ENCODE data around the gene DNAJB5.

DNAJB5 gene

GRCh38 chr9:35027374-35027773 lies 37.8 kb downstream of the DNAJB5 start:
- Histone ChIP-seq H2AFZ (ENCODE audit: low read depth, low read length) (no peak overlapping the region), H3K9me3 (ENCODE audit: insufficient read depth, low read length) (no peaks in the 10 kb centered on the region), H3K4me3 (ENCODE audit: low read length) (no peak overlapping the region), H4K20me1 (ENCODE audit: insufficient read depth, low read length) (no peaks in the 10 kb centered on the region), H3K27me3 (ENCODE audit: low read depth, low read length) (no peaks in the 10 kb centered on the region), H3K27ac (ENCODE audit: low read length) (no peak overlapping the region), H3K4me1 (ENCODE audit: low read length) (peaks cover 17% of the 10 kb centered on the region), H3K79me2 (ENCODE audit: low read length) (no peaks in the 10 kb centered on the region), H3K4me2 (ENCODE audit: low read length) (no peak overlapping the region), H3K36me3 (replicated peaks; ENCODE audit: low read depth, low read length) (peaks cover 3% of the 10 kb centered on the region), H3K9ac (ENCODE audit: low read length) (no peak overlapping the region)
- TF ChIP-seq, protein P1, sequence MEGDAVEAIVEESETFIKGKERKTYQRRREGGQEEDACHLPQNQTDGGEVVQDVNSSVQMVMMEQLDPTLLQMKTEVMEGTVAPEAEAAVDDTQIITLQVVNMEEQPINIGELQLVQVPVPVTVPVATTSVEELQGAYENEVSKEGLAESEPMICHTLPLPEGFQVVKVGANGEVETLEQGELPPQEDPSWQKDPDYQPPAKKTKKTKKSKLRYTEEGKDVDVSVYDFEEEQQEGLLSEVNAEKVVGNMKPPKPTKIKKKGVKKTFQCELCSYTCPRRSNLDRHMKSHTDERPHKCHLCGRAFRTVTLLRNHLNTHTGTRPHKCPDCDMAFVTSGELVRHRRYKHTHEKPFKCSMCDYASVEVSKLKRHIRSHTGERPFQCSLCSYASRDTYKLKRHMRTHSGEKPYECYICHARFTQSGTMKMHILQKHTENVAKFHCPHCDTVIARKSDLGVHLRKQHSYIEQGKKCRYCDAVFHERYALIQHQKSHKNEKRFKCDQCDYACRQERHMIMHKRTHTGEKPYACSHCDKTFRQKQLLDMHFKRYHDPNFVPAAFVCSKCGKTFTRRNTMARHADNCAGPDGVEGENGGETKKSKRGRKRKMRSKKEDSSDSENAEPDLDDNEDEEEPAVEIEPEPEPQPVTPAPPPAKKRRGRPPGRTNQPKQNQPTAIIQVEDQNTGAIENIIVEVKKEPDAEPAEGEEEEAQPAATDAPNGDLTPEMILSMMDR (IDR thresholded peaks at IDR 0.05; ENCODE audit: low read depth, low read length) = no peak
- no peak for TF ChIP-seq EZH2phosphoT487 (IDR thresholded peaks at IDR 0.05; ENCODE audit: low read depth)

GRCh38 chr9:35027860-35028259 lies 38.3 kb downstream of the DNAJB5 start:
- Histone ChIP-seq H3K79me2 (ENCODE audit: low read length) (no peaks in the 10 kb centered on the region), H3K9me3 (ENCODE audit: insufficient read depth, low read length) (no peaks in the 10 kb centered on the region), H3K36me3 (replicated peaks; ENCODE audit: low read depth, low read length) (peaks cover 3% of the 10 kb centered on the region), H3K4me1 (ENCODE audit: low read length) (peaks cover 13% of the 10 kb centered on the region), H3K4me3 (ENCODE audit: low read length) (no peak overlapping the region), H3K4me2 (ENCODE audit: low read length) (no peak overlapping the region), H3K9ac (ENCODE audit: low read length) (no peak overlapping the region), H2AFZ (ENCODE audit: low read depth, low read length) (no peak overlapping the region), H4K20me1 (ENCODE audit: insufficient read depth, low read length) (no peaks in the 10 kb centered on the region), H3K27me3 (ENCODE audit: low read depth, low read length) (no peaks in the 10 kb centered on the region), H3K27ac (ENCODE audit: low read length) (no peak overlapping the region)
- TF ChIP-seq EZH2phosphoT487 (IDR thresholded peaks at IDR 0.05; ENCODE audit: low read depth) = no peak
- TF ChIP-seq, protein P1 (IDR thresholded peaks at IDR 0.05; ENCODE audit: low read depth, low read length) = no peak

DNA sequence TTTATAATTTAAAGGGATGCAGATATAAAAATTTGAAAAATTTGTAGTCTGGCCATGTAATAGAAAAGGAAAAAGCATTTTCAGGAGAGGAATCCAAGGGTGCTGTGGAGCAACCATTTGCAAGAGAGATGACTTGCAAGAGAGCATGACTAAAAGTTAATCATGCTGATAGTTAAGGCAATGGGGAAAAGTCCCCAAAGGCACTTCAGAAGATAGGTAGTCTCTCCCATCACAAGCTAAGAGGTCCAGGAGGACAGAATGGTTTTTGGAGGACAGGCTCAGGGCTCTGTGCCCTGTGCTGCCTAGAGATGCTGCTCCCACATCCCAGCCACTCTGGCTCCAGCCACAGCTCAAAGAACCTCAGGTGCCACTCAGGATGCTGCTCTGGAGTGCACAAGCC lies 38.8 kb downstream of the DNAJB5 start:
- H3K4me3 ChIP-seq (ENCODE audit: low read length) = no peak overlapping the region
- no peak overlapping the region for H3K4me2 ChIP-seq (ENCODE audit: low read length)
- no peaks in the 10 kb centered on the region for H4K20me1 ChIP-seq (ENCODE audit: insufficient read depth, low read length)
- H3K27ac ChIP-seq (ENCODE audit: low read length) = no peak overlapping the region
- H3K36me3 ChIP-seq (replicated peaks; ENCODE audit: low read depth, low read length) = peaks cover 3% of the 10 kb centered on the region
- TF ChIP-seq, protein P1 (IDR thresholded peaks at IDR 0.05; ENCODE audit: low read depth, low read length) = no peak
- no peak for TF ChIP-seq EZH2phosphoT487 (IDR thresholded peaks at IDR 0.05; ENCODE audit: low read depth)
- H3K79me2 ChIP-seq (ENCODE audit: low read length) = no peaks in the 10 kb centered on the region
- no peak overlapping the region for H2AFZ ChIP-seq (ENCODE audit: low read depth, low read length)
- H3K4me1 ChIP-seq (ENCODE audit: low read length) = peaks cover 9% of the 10 kb centered on the region
- H3K9ac ChIP-seq (ENCODE audit: low read length) = no peak overlapping the region
- H3K27me3 ChIP-seq (ENCODE audit: low read depth, low read length) = no peaks in the 10 kb centered on the region
- H3K9me3 ChIP-seq (ENCODE audit: insufficient read depth, low read length) = no peaks in the 10 kb centered on the region

- Histone ChIP-seq H3K9me3 (ENCODE audit: insufficient read depth, low read length) (no peaks in the 10 kb centered on the region), H3K4me1 (ENCODE audit: low read length) (peaks cover under 1% of the 10 kb centered on the region), H4K20me1 (ENCODE audit: insufficient read depth, low read length) (no peaks in the 10 kb centered on the region), H3K4me3 (ENCODE audit: low read length) (no peak overlapping the region), H3K27ac (ENCODE audit: low read length) (no peak overlapping the region), H3K27me3 (ENCODE audit: low read depth, low read length) (no peaks in the 10 kb centered on the region), H3K79me2 (ENCODE audit: low read length) (no peaks in the 10 kb centered on the region), H2AFZ (ENCODE audit: low read depth, low read length) (no peak overlapping the region), H3K36me3 (replicated peaks; ENCODE audit: low read depth, low read length) (peaks cover 3% of the 10 kb centered on the region), H3K4me2 (ENCODE audit: low read length) (no peak overlapping the region), H3K9ac (ENCODE audit: low read length) (no peak overlapping the region)
- no peak for TF ChIP-seq EZH2phosphoT487 (IDR thresholded peaks at IDR 0.05; ENCODE audit: low read depth)
- TF ChIP-seq, protein P1 (IDR thresholded peaks at IDR 0.05; ENCODE audit: low read depth, low read length) = no peak
These were observed 39.7 kb downstream of the DNAJB5 start for GRCh38 chr9:35029241-35029640.
